A673 (cell line): Measurements from ENCODE around the gene ERICH6. TPM values are rescaled to one million over a fixed set of nuclear protein-coding genes. Genes with fewer than 3 reads are reported as not detected.

Source experiments
- BruUV-seq: library from RNA; stranded (reverse); fragments of 400-500 nt; replicated peaks from 2 replicates; lab custom pipeline; 2021; lab: Mats Ljungman, UMichigan
- CTCF ChIA-PET: fragments of 300-600 bp; sonication (Branson Sonifier 250); formaldehyde crosslinking; loops from one replicate; lab custom pipeline; 2022; ENCODE audit warnings: antibody characterized with exemption; lab: Charles Lee
- POLR2A ChIA-PET: fragments of 300-600 bp; sonication (Branson Sonifier 250); formaldehyde crosslinking; loops from one replicate; lab custom pipeline; 2022; ENCODE audit warnings: antibody characterized with exemption; ENCODE audit not compliant: low non-redundant PET; lab: Charles Lee
- DNase-seq: peaks from one replicate; pipeline ENCODE4 v3.0.0-alpha.2; 2015; ENCODE audit warnings: low spot score
- H3K27ac ChIP-seq: fragments of 200-600 bp; sonication (generic); 2 replicates; pipeline ENCODE4 v1.5.1; 2016; ENCODE audit warnings: mixed run types, low read depth, mild to moderate bottlenecking, mixed read lengths, antibody characterized with exemption, low read length; ENCODE audit not compliant: poor library complexity, severe bottlenecking
- H3K27me3 ChIP-seq: fragments of 200-600 bp; sonication (generic); replicated peaks from 2 replicates; pipeline ENCODE4 v1.6.1; 2017; ENCODE audit warnings: mixed run types, low read depth, mild to moderate bottlenecking, mixed read lengths, antibody characterized with exemption, low read length; ENCODE audit not compliant: insufficient read depth, poor library complexity
- H3K36me3 ChIP-seq: fragments of 200-600 bp; sonication (generic); 2 replicates; pipeline ENCODE4 v1.6.1; 2016; ENCODE audit warnings: mixed run types, mild to moderate bottlenecking, mixed read lengths, antibody characterized with exemption, low read length; ENCODE audit not compliant: insufficient read depth, poor library complexity, severe bottlenecking
- H3K4me1 ChIP-seq: fragments of 200-600 bp; sonication (generic); 2 replicates; pipeline ENCODE4 v1.6.1; 2017; ENCODE audit warnings: mixed run types, mild to moderate bottlenecking, mixed read lengths, antibody characterized with exemption, low read length; ENCODE audit not compliant: insufficient read depth, poor library complexity, severe bottlenecking
- H3K4me3 ChIP-seq: fragments of 200-600 bp; sonication (generic); 2 replicates; pipeline ENCODE4 v1.5.1; 2016; ENCODE audit warnings: low read depth, mixed run types, mild to moderate bottlenecking, mixed read lengths, low read length; ENCODE audit not compliant: poor library complexity, severe bottlenecking
- H3K9me3 ChIP-seq: fragments of 200-600 bp; sonication (generic); 2 replicates; pipeline ENCODE4 v1.6.1; 2016; ENCODE audit warnings: mixed run types, low read depth, mild to moderate bottlenecking, mixed read lengths, antibody characterized with exemption, low read length; ENCODE audit not compliant: poor library complexity, severe bottlenecking
- CTCF ChIP-seq: fragments of 300-800, 200-600 bp; sonication (generic); conservative IDR thresholded peaks from 2 replicates; pipeline ENCODE4 v1.5.1; 2017; ENCODE audit warnings: low read depth, mild to moderate bottlenecking, antibody characterized with exemption, low read length, moderate library complexity, mixed read lengths
- EZH2 ChIP-seq: fragments of 200-600 bp; sonication (generic); IDR thresholded peaks from 2 replicates; pipeline ENCODE4 v1.6.1; 2017; ENCODE audit warnings: borderline replicate concordance, low read depth, mild to moderate bottlenecking, mixed read lengths, antibody characterized with exemption, low read length; ENCODE audit not compliant: poor library complexity, severe bottlenecking
- intact Hi-C: fragments of 100-400 bp; cut with micrococcal nuclease; formaldehyde crosslinking; loops from one replicate; pipeline ENCODE4 v1.10.0; 2022; ENCODE audit not compliant: unreplicated experiment
- total RNA-seq: library from RNA; stranded (reverse); gene quantifications from 2 replicates; pipeline ENCODE4 v1.2.3, GENCODE V29; 2021

Gene ERICH6
- total RNA-seq, 1 experiment from 2014 or later: 0.32 TPM

DNA sequence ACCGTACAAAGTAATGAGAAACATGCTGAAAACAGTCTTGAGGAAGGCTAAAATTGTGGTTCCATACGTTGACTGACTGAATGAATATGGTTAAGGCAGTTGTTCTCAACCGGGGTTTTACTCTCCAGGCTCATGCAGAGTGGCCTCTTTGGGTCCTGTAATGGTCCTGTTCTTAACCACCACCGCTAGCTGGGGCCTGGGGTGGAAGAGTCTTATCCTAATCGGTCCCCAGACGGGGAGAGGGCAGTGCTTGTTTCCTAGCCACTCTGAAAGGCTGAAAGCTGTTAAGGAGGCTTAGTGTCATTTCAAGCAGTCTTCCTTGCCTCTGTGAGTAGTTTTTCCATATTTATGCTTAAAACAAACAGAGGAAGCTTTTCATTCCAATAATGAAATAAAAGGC is 68.6 kb downstream of the ERICH6 start:
- no peak overlapping the region for H3K27ac ChIP-seq
- no peak overlapping the region for H3K4me3 ChIP-seq
- no peaks in the 10 kb centered on the region for H3K36me3 ChIP-seq
- no peaks in the 10 kb centered on the region for H3K27me3 ChIP-seq
- CTCF ChIA-PET: interaction anchor here (0.6 to 0.7 kb wide), 2 partner anchors 35 to 231 kb away, joined by 3 to 8 read pairs; no protein-coding TSS in a partner anchor
- no peaks in the 10 kb centered on the region for H3K9me3 ChIP-seq
- POLR2A ChIA-PET: interaction anchor here (0.6 kb wide), 1 partner anchor 37 kb away, joined by 5 read pairs; no protein-coding TSS in a partner anchor
- no peak for TF ChIP-seq EZH2
- no peak for TF ChIP-seq CTCF
- no TSS peak for BruUV-seq
- no peaks in the 10 kb centered on the region for H3K4me1 ChIP-seq
- intact Hi-C loops: no loop called here
- no peak for DNase-seq

GRCh38 chr3:150631515-150632221 is 72.1 kb downstream of the ERICH6 start:
- CTCF ChIA-PET: no interaction called here
- BruUV-seq: no TSS peak

GRCh38 chr3:150627557-150627956 is 76.2 kb downstream of the ERICH6 start:
- Histone ChIP-seq H3K4me3 (no peak overlapping the region), H3K27ac (no peak overlapping the region), H3K27me3 (no peaks in the 10 kb centered on the region), H3K36me3 (peaks cover 36% of the 10 kb centered on the region), H3K4me1 (peaks cover 4% of the 10 kb centered on the region), H3K9me3 (no peaks in the 10 kb centered on the region)
- DNase-seq: no peak
- CTCF ChIA-PET: no interaction called here
- BruUV-seq: no TSS peak
- TF ChIP-seq EZH2 (no peak), CTCF (no peak)
- intact Hi-C loops: no loop called here
- POLR2A ChIA-PET: no interaction called here

More at GRCh38 chr3:150631515-150632221, 72.1 kb downstream of the ERICH6 start:
- peaks cover 14% of the 10 kb centered on the region for H3K36me3 ChIP-seq
- no peaks in the 10 kb centered on the region for H3K9me3 ChIP-seq
- no peak for DNase-seq
- TF ChIP-seq CTCF: no peak
- no peak for TF ChIP-seq EZH2
- H3K27ac ChIP-seq: no peak overlapping the region
- no peaks in the 10 kb centered on the region for H3K27me3 ChIP-seq
- H3K4me1 ChIP-seq: no peaks in the 10 kb centered on the region
- intact Hi-C loops: no loop called here
- POLR2A ChIA-PET: no interaction called here
- no peak overlapping the region for H3K4me3 ChIP-seq
